Suprapubic skin (tissue), 4 donors: ENCODE measurements around the gene CDH4.

Experiments used
- EP300 ChIP-seq: sonication (generic); formaldehyde crosslinking; IDR thresholded peaks from one replicate; pipeline ENCODE4 v1.6.1; 2017; ENCODE audit warnings: antibody characterized with exemption
- POLR2A ChIP-seq, 2 donors: fragments of 450-650 bp; IDR thresholded peaks; one replicate each; pipeline ENCODE4 v1.6.1; 2017; ENCODE audit warnings: antibody characterized with exemption in 2 of 2, mild to moderate bottlenecking in 2 of 2, moderate library complexity in 2 of 2
- POLR2AphosphoS5 ChIP-seq, 3 donors: sonication (generic); formaldehyde crosslinking; IDR thresholded peaks; one replicate each; pipeline ENCODE4 v1.6.1; 2017; ENCODE audit warnings: antibody characterized with exemption in 3 of 3
- TF ChIP-seq, protein P1 (sequence below), 2 donors: fragments of 200-600 bp in 1 of 2; fragments of 450-650 bp in 1 of 2; sonication (generic) in 1 of 2; IDR thresholded peaks; one replicate each; pipeline ENCODE4 v1.5.1; 2016 to 2019; ENCODE audit warnings: antibody characterized with exemption in 2 of 2, mild to moderate bottlenecking in 1 of 2, moderate library complexity in 1 of 2

GRCh38 chr20:61638802-61639585 lies 386.9 kb downstream of the CDH4 start:
- TF ChIP-seq, protein P1, sequence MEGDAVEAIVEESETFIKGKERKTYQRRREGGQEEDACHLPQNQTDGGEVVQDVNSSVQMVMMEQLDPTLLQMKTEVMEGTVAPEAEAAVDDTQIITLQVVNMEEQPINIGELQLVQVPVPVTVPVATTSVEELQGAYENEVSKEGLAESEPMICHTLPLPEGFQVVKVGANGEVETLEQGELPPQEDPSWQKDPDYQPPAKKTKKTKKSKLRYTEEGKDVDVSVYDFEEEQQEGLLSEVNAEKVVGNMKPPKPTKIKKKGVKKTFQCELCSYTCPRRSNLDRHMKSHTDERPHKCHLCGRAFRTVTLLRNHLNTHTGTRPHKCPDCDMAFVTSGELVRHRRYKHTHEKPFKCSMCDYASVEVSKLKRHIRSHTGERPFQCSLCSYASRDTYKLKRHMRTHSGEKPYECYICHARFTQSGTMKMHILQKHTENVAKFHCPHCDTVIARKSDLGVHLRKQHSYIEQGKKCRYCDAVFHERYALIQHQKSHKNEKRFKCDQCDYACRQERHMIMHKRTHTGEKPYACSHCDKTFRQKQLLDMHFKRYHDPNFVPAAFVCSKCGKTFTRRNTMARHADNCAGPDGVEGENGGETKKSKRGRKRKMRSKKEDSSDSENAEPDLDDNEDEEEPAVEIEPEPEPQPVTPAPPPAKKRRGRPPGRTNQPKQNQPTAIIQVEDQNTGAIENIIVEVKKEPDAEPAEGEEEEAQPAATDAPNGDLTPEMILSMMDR (IDR thresholded peaks at IDR 0.05): no peak
- TF ChIP-seq POLR2A (IDR thresholded peaks at IDR 0.05) (no peak), EP300 (no peak), POLR2AphosphoS5 (IDR thresholded peaks at IDR 0.05) (no peak)
